NCI-H748 treated with DMSO at 0.1 percent for 48 hours (cell line): ENCODE measurements around the gene ATRNL1.

Source experiments
- DNase-seq: peaks from one replicate; lab custom pipeline; 2025; lab: John Stamatoyannopoulos, UW

Gene ATRNL1

GRCh38 chr10:115850666-115851065, 757.5 kb downstream of the ATRNL1 start:
- DNase-seq, result no peak

- no peak for DNase-seq
Measured at GRCh38 chr10:115851695-115852094, 758.5 kb downstream of the ATRNL1 start.

- no peak for DNase-seq
Measured at GRCh38 chr10:115854740-115855435, 761.7 kb downstream of the ATRNL1 start.

GRCh38 chr10:115856580-115856979, 763.4 kb downstream of the ATRNL1 start:
- no peak for DNase-seq

GRCh38 chr10:115857856-115858255, 764.7 kb downstream of the ATRNL1 start:
- DNase-seq, result no peak

DNA sequence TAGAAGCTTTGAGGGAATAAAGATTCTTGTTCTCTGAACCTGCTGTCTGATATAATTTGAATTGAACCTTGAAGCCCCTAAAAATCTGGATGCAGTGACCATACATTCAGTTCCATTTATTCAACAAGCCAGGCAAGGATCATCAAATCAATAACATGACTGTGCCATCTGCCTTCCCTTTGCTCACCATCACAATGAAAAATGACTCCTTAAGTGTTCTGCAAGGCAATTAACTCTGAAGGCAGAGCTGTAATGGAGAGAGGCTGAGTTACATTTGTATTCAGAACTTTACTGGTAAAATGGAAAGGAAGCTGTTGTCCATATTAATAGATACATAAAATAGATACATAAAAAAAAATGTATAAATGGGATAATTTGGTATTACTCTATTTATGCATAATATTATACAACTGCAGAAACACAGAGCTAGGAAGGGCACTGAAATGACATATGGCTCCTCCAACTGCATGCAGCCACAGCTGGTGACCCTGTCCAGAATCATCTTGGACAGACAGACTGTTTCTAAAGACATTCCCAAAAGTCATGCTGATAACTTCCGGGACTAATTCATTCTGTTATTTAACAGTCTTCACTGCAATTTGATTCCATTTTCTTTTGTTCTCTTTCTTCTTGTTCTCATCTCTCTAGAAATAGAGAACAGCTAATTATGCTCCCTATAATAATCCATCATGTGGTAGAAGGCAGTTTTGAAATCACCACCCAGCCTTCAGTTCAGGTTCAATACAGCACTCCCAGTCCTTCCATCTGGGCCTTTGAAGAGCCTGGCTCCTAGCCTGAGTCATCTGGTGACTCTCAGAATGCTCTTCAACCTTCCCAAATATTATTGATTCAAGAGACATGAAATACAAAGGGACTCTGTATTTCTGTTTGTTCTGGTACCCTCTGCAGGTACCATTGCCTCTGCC, 767.3 kb downstream of the ATRNL1 start:
- DNase-seq, result no peak

- no peak for DNase-seq
Measured at GRCh38 chr10:115861455-115861854, 768.3 kb downstream of the ATRNL1 start.

- DNase-seq, result no peak
Measured at GRCh38 chr10:115861864-115862263, 768.7 kb downstream of the ATRNL1 start.

DNA sequence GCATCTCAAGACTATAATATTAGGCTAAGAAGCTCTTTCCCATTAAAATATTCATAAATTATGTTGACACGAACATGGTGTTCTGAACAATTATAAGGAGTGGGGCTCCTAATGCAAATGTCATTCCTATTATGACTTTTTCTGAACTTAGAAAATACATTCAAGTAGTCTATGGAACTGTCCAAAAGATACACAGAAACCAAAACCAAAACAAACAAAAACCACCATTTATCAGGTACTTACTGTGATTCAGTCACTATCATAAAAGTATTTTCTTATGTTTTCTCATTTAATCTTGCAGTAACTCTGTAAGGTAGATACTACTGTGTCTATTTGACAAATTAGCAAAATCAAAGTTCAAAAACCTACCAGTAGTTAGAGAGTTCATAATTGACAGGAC, 773.0 kb downstream of the ATRNL1 start:
- DNase-seq, result no peak

DNA sequence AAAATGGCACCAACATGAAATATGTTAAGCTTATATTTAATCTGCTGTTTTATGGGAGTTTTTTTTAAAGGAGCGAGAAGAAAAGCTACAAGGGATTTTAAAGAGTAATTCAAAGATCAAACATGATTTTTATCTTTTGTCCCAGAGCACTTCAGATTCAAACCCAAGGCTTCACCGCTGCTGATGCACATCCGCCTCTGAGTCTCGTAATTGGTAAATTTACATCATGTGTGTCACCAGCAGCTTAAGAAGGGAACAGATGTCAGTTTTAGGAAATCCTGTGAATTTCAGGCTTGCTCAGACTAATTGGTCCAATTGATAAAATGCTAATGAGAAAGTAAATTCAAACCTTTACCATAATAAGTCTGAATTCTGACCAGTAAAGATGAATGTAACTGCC, 773.5 kb downstream of the ATRNL1 start:
- DNase-seq, result no peak

DNA sequence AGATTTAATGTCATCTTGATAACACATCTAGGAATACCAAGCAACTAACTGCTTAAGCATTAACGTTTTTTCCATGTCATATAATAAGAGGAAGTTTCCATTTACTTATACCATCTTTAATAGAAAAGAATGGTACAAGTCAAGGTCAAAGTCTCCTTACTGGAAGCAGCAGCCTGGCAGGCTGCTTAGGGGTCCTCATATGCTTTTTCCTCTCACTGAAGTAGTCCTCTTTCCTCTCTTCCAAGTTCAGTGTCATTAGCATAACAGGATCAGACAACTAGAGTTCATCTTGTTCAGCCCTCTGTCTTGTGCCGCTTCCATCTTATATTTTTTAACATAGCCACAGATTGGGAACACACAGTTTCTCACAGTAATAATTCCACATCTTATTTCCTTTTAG, 774.1 kb downstream of the ATRNL1 start:
- DNase-seq, result no peak

DNA sequence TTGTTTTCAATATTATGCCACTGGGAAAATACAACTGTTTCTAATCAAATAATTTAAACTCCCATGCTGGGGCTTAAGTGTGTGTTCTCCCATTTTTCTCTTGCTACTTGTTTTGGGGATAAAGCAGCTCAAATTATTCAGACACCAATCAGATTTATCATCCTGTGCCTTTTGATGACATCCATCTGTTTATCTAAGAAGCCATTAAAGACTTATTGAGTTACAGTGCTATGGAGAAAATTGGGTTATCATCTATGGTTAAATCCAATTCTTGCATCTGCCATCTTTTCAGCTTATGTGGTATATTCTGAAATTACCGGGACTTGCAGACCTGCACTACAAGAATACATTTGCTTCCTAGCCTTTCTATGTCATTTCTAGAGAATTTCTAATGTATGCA, 778.7 kb downstream of the ATRNL1 start:
- no peak for DNase-seq

GRCh38 chr10:115875172-115875571, 782.0 kb downstream of the ATRNL1 start:
- no peak for DNase-seq

DNA sequence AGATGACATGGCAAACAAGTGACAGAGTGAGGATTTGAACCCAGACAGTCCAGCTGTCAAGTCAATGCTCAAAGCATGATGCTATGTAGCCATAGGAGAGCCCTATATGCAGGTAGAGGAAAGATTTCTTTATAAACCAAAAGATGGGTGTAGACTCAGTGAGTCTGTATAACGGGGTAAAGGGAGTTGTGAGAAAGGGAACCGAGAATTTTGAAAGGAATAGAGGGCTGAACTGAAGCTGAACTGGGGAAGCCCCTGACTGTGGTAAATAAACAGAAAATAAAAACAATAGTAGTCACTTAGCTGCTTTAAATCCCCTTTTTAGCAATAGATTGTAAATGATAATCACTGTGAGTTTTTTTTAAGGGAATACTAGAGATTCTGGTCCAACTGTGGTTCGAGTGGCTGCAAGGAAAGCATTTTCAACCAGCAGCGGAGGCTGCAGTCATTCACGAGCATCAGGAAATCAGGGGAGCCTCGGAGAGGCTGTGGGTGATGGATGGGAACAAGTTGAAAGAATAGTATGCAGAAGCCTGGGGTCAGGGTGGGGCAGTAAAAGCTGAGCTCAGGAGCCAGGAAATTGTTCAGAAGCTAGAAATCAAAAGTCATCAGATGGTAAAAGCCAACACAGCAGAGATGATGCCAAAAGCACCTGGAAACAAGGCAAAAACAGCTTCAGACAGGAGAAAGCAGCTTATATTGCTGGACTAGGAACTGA, 786.4 kb downstream of the ATRNL1 start:
- no peak for DNase-seq

DNA sequence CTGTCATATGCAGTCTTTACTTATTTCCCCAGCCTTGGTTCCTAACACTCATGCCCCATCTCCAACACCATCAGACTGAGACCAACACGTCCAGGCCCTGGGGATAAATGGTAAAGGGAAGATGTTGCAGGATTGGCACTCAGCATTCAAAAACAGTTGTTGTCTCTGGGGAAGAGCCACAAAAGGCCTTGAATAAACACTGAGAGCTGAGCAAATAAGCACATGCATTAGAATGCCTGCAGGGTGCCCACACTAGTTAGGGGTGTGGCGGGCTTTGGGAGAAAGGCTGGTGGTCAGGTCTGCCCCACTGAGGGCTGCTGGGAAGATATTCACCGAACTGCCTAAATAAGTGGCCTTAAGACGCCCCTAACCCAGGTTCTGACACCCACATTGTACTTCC, 788.9 kb downstream of the ATRNL1 start:
- no peak for DNase-seq

DNA sequence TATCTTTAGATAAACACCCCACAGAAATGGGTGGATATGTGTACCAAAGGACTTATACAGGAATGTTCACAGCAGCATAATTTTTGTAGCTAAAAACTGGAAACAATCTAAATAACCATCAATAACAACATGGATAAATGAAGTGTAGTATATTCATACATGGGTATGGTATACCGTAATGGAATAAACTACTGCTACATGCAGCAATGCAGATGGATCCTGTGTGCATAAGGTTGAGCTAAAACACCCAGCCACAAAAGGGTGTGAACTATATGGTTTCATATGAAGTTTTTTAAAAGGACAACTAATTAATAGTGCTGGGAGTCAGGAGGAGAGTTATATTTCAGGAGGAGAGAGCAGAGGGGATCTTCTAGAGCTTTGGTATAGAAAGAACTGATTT, 790.2 kb downstream of the ATRNL1 start:
- no peak for DNase-seq

GRCh38 chr10:115884331-115884730, 791.2 kb downstream of the ATRNL1 start:
- no peak for DNase-seq

DNA sequence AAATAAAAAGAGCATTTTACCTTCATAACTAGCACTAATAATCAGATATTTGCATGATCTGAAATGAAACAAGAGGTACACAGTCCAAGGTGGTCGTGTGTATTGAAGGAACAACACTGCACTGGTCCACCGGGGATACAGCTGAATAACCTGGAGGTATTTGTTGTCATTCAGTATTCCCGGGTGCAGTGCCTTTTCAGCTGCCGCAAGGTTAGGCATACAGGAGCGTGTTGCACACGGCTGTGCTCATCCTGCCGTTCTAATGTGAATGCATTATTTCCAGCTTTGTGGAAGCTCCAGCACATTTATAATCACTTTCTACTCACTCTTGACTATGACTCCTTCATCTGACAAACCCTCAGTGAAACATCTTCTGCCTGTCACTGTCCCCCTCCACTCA, 802.0 kb downstream of the ATRNL1 start:
- no peak for DNase-seq

- no peak for DNase-seq
Measured at GRCh38 chr10:115898242-115898641, 805.1 kb downstream of the ATRNL1 start.

DNA sequence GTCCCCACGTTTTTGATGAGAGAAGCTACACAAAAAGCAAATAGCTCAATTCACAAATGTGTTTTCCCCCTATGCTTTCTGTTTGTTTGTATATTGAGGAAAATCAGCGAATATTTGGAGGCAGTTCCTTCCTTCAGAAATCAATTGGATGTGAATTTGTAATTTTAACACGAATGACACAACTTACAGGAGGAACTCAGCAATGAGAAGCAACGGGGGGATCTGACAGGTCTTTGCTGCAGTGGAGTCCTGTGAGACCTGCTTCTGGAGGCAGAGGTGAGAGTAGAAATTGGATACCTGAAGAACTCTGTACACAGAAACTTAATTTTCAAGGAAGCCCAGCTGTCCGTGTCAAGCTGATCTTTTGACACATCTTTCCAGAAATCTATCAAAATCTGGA, 809.4 kb downstream of the ATRNL1 start:
- DNase-seq, result no peak

DNA sequence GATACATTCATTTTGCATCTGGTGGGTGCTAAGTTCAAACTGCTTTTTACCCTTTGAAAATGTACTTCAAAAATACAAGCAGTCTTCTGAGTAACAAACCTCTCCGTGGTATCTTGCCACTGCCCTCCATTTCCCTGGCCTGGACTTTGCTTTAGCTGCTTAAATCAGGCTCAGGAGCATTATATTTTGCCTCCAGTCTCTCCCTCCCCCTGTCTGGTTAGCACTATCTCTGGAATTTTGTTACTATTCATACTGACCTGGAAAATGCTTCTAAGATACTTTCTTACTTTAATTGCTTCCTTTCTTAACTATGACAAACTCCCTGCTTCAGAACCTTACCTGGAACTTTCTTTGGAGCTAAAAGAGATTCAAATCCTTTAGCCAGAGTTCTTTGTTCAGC, 810.0 kb downstream of the ATRNL1 start:
- DNase-seq, result no peak

DNA sequence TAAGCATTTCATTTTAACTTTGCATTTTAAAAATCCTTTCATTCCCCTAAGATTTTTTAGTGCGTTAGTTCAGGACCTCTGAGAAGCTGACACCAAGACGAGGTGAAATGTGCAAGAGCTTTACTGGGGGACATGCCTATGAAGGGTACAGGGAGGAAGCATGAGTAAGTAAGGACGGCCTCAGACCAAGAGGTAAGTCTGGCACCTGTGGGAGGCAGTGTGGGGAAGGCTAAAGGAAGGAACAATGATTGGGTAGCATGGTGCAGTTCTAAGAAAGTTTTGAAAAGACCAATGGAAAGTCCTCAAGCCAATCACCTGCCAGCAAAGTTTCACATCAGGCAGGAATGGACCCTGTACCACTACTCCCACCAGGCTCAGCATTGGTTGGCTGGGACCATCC, 810.7 kb downstream of the ATRNL1 start:
- DNase-seq, result no peak

DNA sequence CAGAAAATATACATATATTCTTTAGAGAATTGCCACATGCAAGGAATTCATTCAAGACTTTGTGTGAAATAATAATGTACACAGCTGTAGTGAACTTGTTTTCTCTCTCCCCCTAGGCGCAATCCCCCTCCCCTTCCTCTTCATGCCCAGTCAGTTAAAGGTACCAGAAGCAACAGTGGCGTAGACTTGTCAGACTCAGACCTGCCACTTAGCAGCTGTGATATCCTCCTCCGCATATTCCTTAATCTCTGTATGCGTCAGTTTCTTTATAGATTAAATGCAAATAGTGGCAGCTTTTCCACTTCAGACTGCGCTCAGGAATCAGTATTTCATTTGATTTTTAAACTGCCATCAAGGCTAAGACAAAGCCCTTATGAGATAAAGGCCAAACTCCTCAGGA, 815.9 kb downstream of the ATRNL1 start:
- DNase-seq, result no peak
